Measurements from ENCODE around the gene LTA4H. TPM values are rescaled to one million over a fixed set of nuclear protein-coding genes. Genes with fewer than 3 reads are reported as not detected.
A peak's percentile ranks its signal among the peaks of the same experiment; 100 is the strongest.

The LTA4H gene
- total RNA-seq, 5 donors from 2014 or later (not counting 1 experiment from before 2014, with no cell fraction given): 50.5 to 61.6 (median 58.7) TPM

- H3K4me1 ChIP-seq (ENCODE audit: control insufficient read depth in 1 of 2, extremely low read depth in 1 of 2, insufficient read depth in 2 of 2, low read length in 2 of 2): peaks cover 6 to 27% of the 10 kb centered on the region in 2 experiments
- peak overlapping the region; percentile 55 for H3K27ac ChIP-seq (ENCODE audit: low read length)
- Mint-ChIP-seq H3K9me3 (peaks cover 0 to 4% (median 3%) of the 10 kb centered on the region in 3 donors), H3K4me1 (peaks cover 40 to 56% (median 53%) of the 10 kb centered on the region in 3 donors), H3K36me3 (no peaks in the 10 kb centered on the region), H3K27me3 (no peaks in the 10 kb centered on the region), H3K4me3 (peak overlapping the region; percentile 43 to 68 (median 55)), H3K27ac (peak overlapping the region; percentile 91 to 96)
- no peaks in the 10 kb centered on the region for H3K27me3 ChIP-seq (replicated peaks in 1 of 2; ENCODE audit: control insufficient read depth in 2 of 2, extremely low read depth in 1 of 2, insufficient read depth in 2 of 2, low read length in 1 of 2)
- WGBS (ENCODE audit: insufficient coverage): 38% methylated on average over 5 of the region's 7 CpGs
- CTCF ChIA-PET: interaction anchor here (0.5 to 0.6 kb wide), 4 partner anchors 14 to 831 kb away, joined by 3 to 4 read pairs (median 3); no protein-coding TSS in a partner anchor
- DNase-seq: peak in 1 of 35 experiments; percentile 58
- POLR2A ChIA-PET: interaction anchor here in 1 of 2 donors (0.6 kb wide), 1 partner anchor 23 kb away, joined by 5 read pairs; no protein-coding TSS in a partner anchor
- H3K36me3 ChIP-seq (ENCODE audit: control insufficient read depth in 2 of 2, extremely low read depth in 1 of 2, insufficient read depth in 1 of 2, low read length in 1 of 2): no peaks in the 10 kb centered on the region
- no peak overlapping the region for H3K4me3 ChIP-seq (ENCODE audit: control insufficient read depth in 1 of 2, extremely low read depth in 1 of 2, low read length in 1 of 2)
- no peaks in the 10 kb centered on the region for H3K9me3 ChIP-seq
- peak; percentile 65 to 73 (median 71) for ATAC-seq (replicated peaks in 1 of 4)
These were observed 12.1 kb upstream of the LTA4H start for GRCh38 chr12:96047229-96048211.

GRCh38 chr12:96046543-96047228, 11.3 kb upstream of the LTA4H start:
- no peaks in the 10 kb centered on the region for H3K27me3 Mint-ChIP-seq
- ATAC-seq (replicated peaks in 1 of 4) (peak; percentile 24 to 56 (median 38)), DNase-seq (no peak)
- Histone ChIP-seq H3K36me3 (ENCODE audit: control insufficient read depth in 2 of 2, extremely low read depth in 1 of 2, insufficient read depth in 1 of 2, low read length in 1 of 2) (no peaks in the 10 kb centered on the region), H3K4me1 (ENCODE audit: control insufficient read depth in 1 of 2, extremely low read depth in 1 of 2, insufficient read depth in 2 of 2, low read length in 2 of 2) (peaks cover 6 to 27% of the 10 kb centered on the region in 2 experiments), H3K9me3 (no peaks in the 10 kb centered on the region), H3K27ac (ENCODE audit: low read length) (peak overlapping the region; percentile 55), H3K27me3 (replicated peaks in 1 of 2; ENCODE audit: control insufficient read depth in 2 of 2, extremely low read depth in 1 of 2, insufficient read depth in 2 of 2, low read length in 1 of 2) (no peaks in the 10 kb centered on the region), H3K4me3 (ENCODE audit: control insufficient read depth in 1 of 2, extremely low read depth in 1 of 2, low read length in 1 of 2) (no peak overlapping the region)
- ChIA-PET POLR2A (interaction anchor here in 1 of 2 donors (0.6 kb wide), 1 partner anchor 24 kb away, joined by 5 read pairs; no protein-coding TSS in a partner anchor), CTCF (interaction anchor here (0.5 to 0.6 kb wide), 3 partner anchors 15 to 572 kb away, joined by 3 read pairs; no protein-coding TSS in a partner anchor)
- peak overlapping the region; percentile 91 to 96 for H3K27ac Mint-ChIP-seq
- no peaks in the 10 kb centered on the region for H3K36me3 Mint-ChIP-seq
- H3K4me3 Mint-ChIP-seq: peak overlapping the region; percentile 10 to 55 (median 43)
- peaks cover 40 to 53% (median 50%) of the 10 kb centered on the region in 3 donors for H3K4me1 Mint-ChIP-seq
- 83% methylated on average over 1 of the region's 3 CpGs for WGBS (ENCODE audit: insufficient coverage)
- H3K9me3 Mint-ChIP-seq: peaks cover 0 to 4% (median 3%) of the 10 kb centered on the region in 3 donors

- POLR2A ChIA-PET: interaction anchor here (0.7 kb wide), 2 partner anchors 77 to 458 kb away, joined by 3 to 5 read pairs; no protein-coding TSS in a partner anchor
- CTCF ChIA-PET: interaction anchor here in 1 of 2 donors (0.7 kb wide), 1 partner anchor 440 kb away, joined by 3 read pairs; no protein-coding TSS in a partner anchor
- Mint-ChIP-seq H3K27me3 (no peaks in the 10 kb centered on the region), H3K4me3 (no peak overlapping the region), H3K36me3 (no peaks in the 10 kb centered on the region), H3K27ac (peak overlapping the region; percentile 91 to 96), H3K4me1 (peaks cover 40 to 55% (median 50%) of the 10 kb centered on the region in 3 donors), H3K9me3 (peaks cover 0 to 4% (median 3%) of the 10 kb centered on the region in 3 donors)
- peak in 5 of 35 experiments; percentile 7 to 49 (median 13) for DNase-seq
- Histone ChIP-seq H3K27me3 (replicated peaks in 1 of 2; ENCODE audit: control insufficient read depth in 2 of 2, extremely low read depth in 1 of 2, insufficient read depth in 2 of 2, low read length in 1 of 2) (no peaks in the 10 kb centered on the region), H3K4me3 (ENCODE audit: control insufficient read depth in 1 of 2, extremely low read depth in 1 of 2, low read length in 1 of 2) (no peak overlapping the region), H3K4me1 (ENCODE audit: control insufficient read depth in 1 of 2, extremely low read depth in 1 of 2, insufficient read depth in 2 of 2, low read length in 2 of 2) (peaks cover 6 to 27% of the 10 kb centered on the region in 2 experiments), H3K27ac (ENCODE audit: low read length) (peak overlapping the region; percentile 4), H3K9me3 (no peaks in the 10 kb centered on the region), H3K36me3 (ENCODE audit: control insufficient read depth in 2 of 2, extremely low read depth in 1 of 2, insufficient read depth in 1 of 2, low read length in 1 of 2) (no peaks in the 10 kb centered on the region)
- peak in 1 of 4 experiments; percentile 40 for ATAC-seq (replicated peaks in 1 of 4)
- 63% methylated on average over 5 of the region's 7 CpGs for WGBS (ENCODE audit: insufficient coverage)
These were observed 10.2 kb upstream of the LTA4H start for GRCh38 chr12:96045566-96045965.

- ATAC-seq (replicated peaks in 1 of 4) (no peak), DNase-seq (no peak)
- H3K4me1 ChIP-seq (ENCODE audit: control insufficient read depth in 1 of 2, extremely low read depth in 1 of 2, insufficient read depth in 2 of 2, low read length in 2 of 2): peaks cover 6 to 27% of the 10 kb centered on the region in 2 experiments
- H3K4me3 Mint-ChIP-seq: peak overlapping the region in 1 of 3 donors; percentile 23
- H3K27me3 Mint-ChIP-seq: no peaks in the 10 kb centered on the region
- H3K27me3 ChIP-seq (replicated peaks in 1 of 2; ENCODE audit: control insufficient read depth in 2 of 2, extremely low read depth in 1 of 2, insufficient read depth in 2 of 2, low read length in 1 of 2): no peaks in the 10 kb centered on the region
- no peaks in the 10 kb centered on the region for H3K9me3 ChIP-seq
- peaks cover 40 to 55% (median 47%) of the 10 kb centered on the region in 3 donors for H3K4me1 Mint-ChIP-seq
- peak overlapping the region; percentile 4 for H3K27ac ChIP-seq (ENCODE audit: low read length)
- peak overlapping the region; percentile 9 to 16 for H3K27ac Mint-ChIP-seq
- no peaks in the 10 kb centered on the region for H3K36me3 Mint-ChIP-seq
- H3K36me3 ChIP-seq (ENCODE audit: control insufficient read depth in 2 of 2, extremely low read depth in 1 of 2, insufficient read depth in 1 of 2, low read length in 1 of 2): no peaks in the 10 kb centered on the region
- H3K4me3 ChIP-seq (ENCODE audit: control insufficient read depth in 1 of 2, extremely low read depth in 1 of 2, low read length in 1 of 2): no peak overlapping the region
- 100% methylated on average over 2 of the region's 2 CpGs for WGBS (ENCODE audit: insufficient coverage)
- ChIA-PET POLR2A (no interaction called here), CTCF (no interaction called here)
- H3K9me3 Mint-ChIP-seq: no peaks in the 10 kb centered on the region
These were observed 9.5 kb upstream of the LTA4H start for GRCh38 chr12:96044943-96045290.

- Histone ChIP-seq H3K4me3 (ENCODE audit: control insufficient read depth in 1 of 2, extremely low read depth in 1 of 2, low read length in 1 of 2) (no peak overlapping the region), H3K27me3 (replicated peaks in 1 of 2; ENCODE audit: control insufficient read depth in 2 of 2, extremely low read depth in 1 of 2, insufficient read depth in 2 of 2, low read length in 1 of 2) (no peaks in the 10 kb centered on the region), H3K4me1 (ENCODE audit: control insufficient read depth in 1 of 2, extremely low read depth in 1 of 2, insufficient read depth in 2 of 2, low read length in 2 of 2) (peaks cover 6 to 27% of the 10 kb centered on the region in 2 experiments), H3K9me3 (no peaks in the 10 kb centered on the region), H3K27ac (ENCODE audit: low read length) (peak overlapping the region; percentile 33), H3K36me3 (ENCODE audit: control insufficient read depth in 2 of 2, extremely low read depth in 1 of 2, insufficient read depth in 1 of 2, low read length in 1 of 2) (no peaks in the 10 kb centered on the region)
- peaks cover 40 to 52% (median 41%) of the 10 kb centered on the region in 3 donors for H3K4me1 Mint-ChIP-seq
- ChIA-PET CTCF (interaction anchor here in 1 of 2 donors (1.5 kb wide), 1 partner anchor 170 kb away, joined by 3 read pairs; no protein-coding TSS in a partner anchor), POLR2A (no interaction called here)
- ATAC-seq (replicated peaks in 1 of 4): no peak
- DNase-seq: no peak
- H3K27me3 Mint-ChIP-seq: no peaks in the 10 kb centered on the region
- H3K27ac Mint-ChIP-seq: peak overlapping the region; percentile 16 to 50
- H3K36me3 Mint-ChIP-seq: no peaks in the 10 kb centered on the region
- no peaks in the 10 kb centered on the region for H3K9me3 Mint-ChIP-seq
- 71% methylated on average over 7 of the region's 10 CpGs for WGBS (ENCODE audit: insufficient coverage)
- no peak overlapping the region for H3K4me3 Mint-ChIP-seq
These were observed 8.9 kb upstream of the LTA4H start for GRCh38 chr12:96044017-96044942.

Measured in T-cell (primary cell).